ENCODE measurements around the gene KIF4A. TPM values are rescaled to one million over a fixed set of nuclear protein-coding genes. Genes with fewer than 3 reads are reported as not detected.
"Not testable (repeated sequence)": the region's sequence is repeated elsewhere in the genome, so short reads cannot be mapped to it uniquely, and the experiment has no call there.

The KIF4A gene
- total RNA-seq, 4 donors from 2014 or later: 1.3 to 17.3 (median 4.6) TPM

GRCh38 chrX:70293621-70294020, 3.7 kb downstream of the KIF4A start:
- TF ChIP-seq CTCF (IDR thresholded peaks at IDR 0.05) (no peak), POLR2A (IDR thresholded peaks at IDR 0.05) (no peak)

DNA sequence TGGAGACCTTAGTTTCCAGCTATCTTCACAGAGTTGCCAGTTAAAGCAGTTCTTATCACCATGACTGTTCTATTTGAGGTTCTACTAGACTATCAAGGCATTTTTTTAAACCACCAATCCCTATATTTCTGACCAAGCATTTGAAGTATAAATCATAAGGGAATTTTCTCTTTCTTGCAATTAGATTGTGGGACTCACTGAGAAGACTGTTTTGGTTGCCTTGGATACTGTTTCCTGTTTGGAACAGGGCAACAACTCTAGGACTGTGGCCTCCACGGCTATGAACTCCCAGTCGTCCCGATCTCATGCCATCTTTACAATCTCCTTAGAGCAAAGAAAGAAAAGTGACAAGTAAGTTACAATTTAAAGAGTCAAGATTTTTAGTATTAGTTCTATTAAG, 11.8 kb downstream of the KIF4A start:
- Histone ChIP-seq H3K27ac (no peak overlapping the region), H3K4me1 (no peaks in the 10 kb centered on the region), H3K27me3 (no peaks in the 10 kb centered on the region), H3K36me3 (no peaks in the 10 kb centered on the region), H3K4me3 (no peak overlapping the region), H3K9me3 (no peaks in the 10 kb centered on the region)
- TF ChIP-seq POLR2A (IDR thresholded peaks at IDR 0.05) (no peak), CTCF (IDR thresholded peaks at IDR 0.05) (no peak)
- no peak for DNase-seq

More at GRCh38 chrX:70293621-70294020, 3.7 kb downstream of the KIF4A start:
- DNase-seq: no peak
- Histone ChIP-seq H3K9me3 (no peaks in the 10 kb centered on the region), H3K4me1 (peaks cover 0 to 4% (median 0%) of the 10 kb centered on the region in 4 donors), H3K27ac (no peak overlapping the region), H3K27me3 (no peaks in the 10 kb centered on the region), H3K4me3 (no peak overlapping the region), H3K36me3 (no peaks in the 10 kb centered on the region)

GRCh38 chrX:70313503-70313902, 23.6 kb downstream of the KIF4A start:
- no peaks in the 10 kb centered on the region for H3K4me1 ChIP-seq
- no peak overlapping the region for H3K4me3 ChIP-seq
- H3K36me3 ChIP-seq: no peaks in the 10 kb centered on the region
- no peaks in the 10 kb centered on the region for H3K27me3 ChIP-seq
- no peaks in the 10 kb centered on the region for H3K9me3 ChIP-seq
- TF ChIP-seq CTCF (IDR thresholded peaks at IDR 0.05) (no peak), POLR2A (IDR thresholded peaks at IDR 0.05) (no peak)
- H3K27ac ChIP-seq: no peak overlapping the region
- no peak for DNase-seq

DNA sequence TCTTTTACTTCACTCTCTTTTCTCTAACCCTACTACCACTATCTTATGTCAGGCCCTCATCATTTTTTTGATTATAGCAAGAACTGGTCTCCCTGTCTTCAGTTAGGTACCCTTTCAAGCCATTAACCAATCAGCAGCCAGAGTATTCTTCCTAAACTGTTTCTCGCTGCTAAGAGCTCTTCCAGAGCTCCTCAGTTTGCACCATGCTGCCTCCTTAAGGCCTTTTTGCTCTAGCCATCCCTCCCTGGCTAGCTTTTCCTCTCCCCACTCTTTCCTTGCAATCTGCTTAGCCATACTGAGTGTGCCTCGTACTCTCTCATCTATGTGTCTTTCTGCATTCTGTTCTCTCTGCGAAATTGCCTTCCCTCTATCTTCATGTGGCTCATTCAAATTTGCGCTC, 32.9 kb downstream of the KIF4A start:
- H3K4me3 ChIP-seq: no peak overlapping the region
- no peaks in the 10 kb centered on the region for H3K27me3 ChIP-seq
- DNase-seq: no peak
- H3K9me3 ChIP-seq: no peaks in the 10 kb centered on the region
- H3K27ac ChIP-seq: no peak overlapping the region
- no peak for TF ChIP-seq POLR2A (IDR thresholded peaks at IDR 0.05)
- TF ChIP-seq CTCF (IDR thresholded peaks at IDR 0.05): no peak
- no peaks in the 10 kb centered on the region for H3K36me3 ChIP-seq
- no peaks in the 10 kb centered on the region for H3K4me1 ChIP-seq

GRCh38 chrX:70323628-70324027, 33.7 kb downstream of the KIF4A start:
- not testable (repeated sequence) for H3K4me1 ChIP-seq, H3K27me3 ChIP-seq, H3K27ac ChIP-seq, DNase-seq, H3K36me3 ChIP-seq, H3K9me3 ChIP-seq, H3K4me3 ChIP-seq

DNA sequence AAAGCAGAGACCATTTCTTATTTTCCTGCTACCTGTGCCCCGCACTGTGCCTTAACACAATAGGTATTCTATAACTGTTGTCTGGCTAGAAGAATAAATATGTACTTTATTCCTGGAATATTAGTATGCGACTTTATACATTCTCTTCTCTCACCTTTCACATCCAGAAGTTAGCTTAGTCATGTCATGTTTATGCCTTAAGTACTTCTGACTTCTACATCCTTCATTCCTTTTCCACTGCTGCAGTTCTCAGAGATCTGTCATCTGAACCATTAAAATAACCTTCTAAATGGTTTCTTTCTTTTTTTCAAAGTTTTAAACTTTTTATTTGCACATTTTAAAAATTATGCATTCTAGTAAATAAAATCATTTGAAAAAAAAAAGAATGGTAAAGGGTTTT, 34.4 kb downstream of the KIF4A start:
- Histone ChIP-seq H3K36me3 (no peaks in the 10 kb centered on the region), H3K27ac (no peak overlapping the region), H3K27me3 (no peaks in the 10 kb centered on the region), H3K4me3 (no peak overlapping the region), H3K4me1 (no peaks in the 10 kb centered on the region), H3K9me3 (no peaks in the 10 kb centered on the region)
- TF ChIP-seq POLR2A (IDR thresholded peaks at IDR 0.05) (no peak), CTCF (IDR thresholded peaks at IDR 0.05) (no peak)
- DNase-seq: no peak

Measured in Peyer's patch (tissue), 4 donors.